ENCODE results near the gene VAMP5.

Gene VAMP5

DNA sequence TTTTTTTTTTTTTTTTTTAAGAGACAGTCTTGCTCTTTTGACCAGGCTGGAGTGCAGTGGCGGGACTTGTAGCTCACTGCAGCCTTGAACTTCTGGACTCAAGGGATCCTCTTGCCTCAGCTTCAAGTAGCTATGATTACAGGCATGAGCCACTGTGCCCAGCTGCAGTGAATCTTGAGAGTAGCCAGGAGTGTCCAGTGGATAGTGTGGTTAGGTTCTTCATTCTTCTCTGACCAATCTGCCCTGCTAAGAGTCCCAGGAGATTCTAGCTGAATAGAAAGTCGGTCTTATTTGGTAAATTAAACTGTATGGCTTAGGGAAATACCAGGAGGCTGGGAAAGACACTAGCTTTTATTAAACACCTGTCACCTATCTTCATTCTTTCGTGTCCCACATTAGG, 47.1 kb downstream of the VAMP5 start:
- DNase-seq (ENCODE audit: low read depth in 2 of 3, low spot score in 1 of 3), result no peak

DNA sequence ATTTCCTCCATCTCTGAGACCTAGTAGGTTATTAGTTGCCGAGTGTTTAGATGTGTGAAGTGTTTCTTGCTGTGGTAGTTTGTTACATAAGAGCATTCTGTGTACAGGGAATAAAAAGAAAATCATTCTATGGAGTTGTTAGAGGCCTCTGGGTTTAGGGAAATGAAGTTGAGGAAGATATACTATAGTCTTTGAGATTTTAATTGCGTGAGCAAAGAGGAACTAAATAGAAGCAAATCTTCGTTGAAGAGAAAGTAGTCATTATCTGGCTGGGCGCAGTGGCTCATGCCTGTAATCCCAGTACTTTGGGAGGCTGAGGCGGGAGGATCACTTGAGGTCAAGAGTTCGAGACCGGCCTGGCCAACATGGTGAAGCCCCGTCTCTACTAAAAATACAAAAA, 50.8 kb downstream of the VAMP5 start:
- DNase-seq (ENCODE audit: low read depth in 2 of 3, low spot score in 1 of 3), result no peak

DNA sequence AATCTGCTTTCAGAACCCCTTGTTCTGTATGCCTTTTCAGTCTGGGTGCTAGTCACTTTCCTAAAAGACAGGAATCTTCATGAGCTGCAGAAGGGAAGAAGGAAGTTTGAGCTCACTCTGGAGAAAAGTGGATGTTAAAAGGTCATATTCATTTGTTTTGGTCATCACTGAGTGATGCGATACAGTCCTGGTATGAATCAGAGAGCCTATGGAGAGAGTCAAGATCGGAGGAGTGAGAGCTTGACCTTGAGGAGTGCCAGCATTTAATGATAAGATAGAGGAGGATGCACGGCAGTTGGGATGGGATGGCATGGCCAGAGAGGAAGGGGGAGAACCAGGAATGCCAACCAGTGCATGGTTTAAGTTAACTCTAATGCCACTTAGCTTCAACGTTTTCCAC, 51.4 kb downstream of the VAMP5 start:
- no peak for DNase-seq (ENCODE audit: low read depth in 2 of 3, low spot score in 1 of 3)

DNA sequence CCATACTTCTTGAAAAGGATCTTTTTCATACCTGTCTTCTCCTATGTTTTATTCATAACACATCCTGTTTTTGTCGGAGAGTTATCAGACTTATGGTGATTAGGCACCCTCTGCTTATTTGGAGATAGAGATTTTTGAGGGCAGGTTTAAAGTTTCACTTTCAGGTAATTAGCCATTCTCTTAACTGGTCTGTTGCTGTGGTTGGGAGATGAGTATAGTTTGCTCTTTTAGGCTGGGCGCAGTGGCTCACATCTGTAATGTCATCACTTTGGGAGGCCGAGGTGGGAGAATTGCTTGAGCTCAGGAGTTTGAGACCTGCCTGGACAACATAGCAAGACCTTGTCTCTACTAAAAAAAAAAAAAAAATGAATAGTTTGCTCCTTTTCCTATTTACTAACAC, 58.5 kb downstream of the VAMP5 start:
- DNase-seq (ENCODE audit: low read depth in 2 of 3, low spot score in 1 of 3), result no peak

Measured in stimulated activated CD4-positive, alpha-beta T cell treated with anti-CD3 and anti-CD28 coated beads, Interleukin-12 subunit alpha, Interleukin-12 subunit beta, amount 100 ng/mL, for 48 hours (primary cell).